GM23338 (cell line): Measurements from ENCODE around the gene KEAP1. TPM values are rescaled to one million over a fixed set of nuclear protein-coding genes. Genes with fewer than 3 reads are reported as not detected.
A peak's percentile ranks its signal among the peaks of the same experiment; 100 is the strongest.

Source experiments
- ATAC-seq: fragments of 200-7000 bp; cut with Tn5 transposase; 3 replicates; pipeline ENCODE4 v1.9.1; 2020
- DNase-seq: peaks from one replicate; pipeline ENCODE4 v3.0.0-alpha.2; 2015; ENCODE audit warnings: low spot score
- H2AFZ ChIP-seq: fragments of 200-600 bp; sonication (generic); 2 replicates; pipeline ENCODE4 v1.8.0; 2016; ENCODE audit warnings: antibody characterized with exemption, mild to moderate bottlenecking, moderate library complexity
- H3F3A ChIP-seq: fragments of 200-600 bp; sonication (generic); replicated peaks from 2 replicates; pipeline ENCODE4 v1.8.0; 2017; ENCODE audit warnings: antibody characterized with exemption, mixed run types, low read depth
- H3K27ac ChIP-seq: fragments of 200-600 bp; sonication (generic); 2 replicates; pipeline ENCODE4 v1.6.1; 2016; ENCODE audit warnings: low read depth
- H3K27me3 ChIP-seq: fragments of 200-600 bp; sonication (generic); 2 replicates; pipeline ENCODE4 v1.8.0; 2016; ENCODE audit warnings: mild to moderate bottlenecking, mixed run types, moderate library complexity; ENCODE audit not compliant: insufficient read depth
- H3K36me3 ChIP-seq: fragments of 200-600 bp; sonication (generic); 2 replicates; pipeline ENCODE4 v1.8.0; 2016; ENCODE audit warnings: mild to moderate bottlenecking; ENCODE audit not compliant: insufficient read depth
- H3K4me1 ChIP-seq: fragments of 200-600 bp; sonication (generic); 2 replicates; pipeline ENCODE4 v1.8.0; 2016; ENCODE audit warnings: mild to moderate bottlenecking, moderate library complexity; ENCODE audit not compliant: insufficient read depth
- H3K4me2 ChIP-seq: fragments of 200-600 bp; sonication (generic); 2 replicates; pipeline ENCODE4 v1.7.1; 2017; ENCODE audit warnings: mixed run types
- H3K4me3 ChIP-seq: fragments of 200-600 bp; sonication (generic); 2 replicates; pipeline ENCODE4 v1.6.1; 2016; ENCODE audit warnings: mixed run types
- H3K79me2 ChIP-seq: fragments of 200-600 bp; sonication (generic); replicated peaks from 2 replicates; pipeline ENCODE4 v1.8.0; 2017; ENCODE audit warnings: mild to moderate bottlenecking; ENCODE audit not compliant: insufficient read depth
- H3K9me2 ChIP-seq: fragments of 200-600 bp; sonication (generic); 2 replicates; pipeline ENCODE4 v1.8.0; 2017; ENCODE audit not compliant: insufficient read depth
- H4K20me1 ChIP-seq: fragments of 200-600 bp; sonication (generic); replicated peaks from 2 replicates; pipeline ENCODE4 v1.8.0; 2017; ENCODE audit warnings: mild to moderate bottlenecking; ENCODE audit not compliant: insufficient read depth
- H3K27ac Mint-ChIP-seq: 2 replicates; pipeline ENCODE4 v1.8.0; 2020; ENCODE audit warnings: inconsistent platforms, mild to moderate bottlenecking, moderate library complexity, mixed read lengths
- H3K27me3 Mint-ChIP-seq: 3 replicates; pipeline ENCODE4 v1.8.0; 2022; ENCODE audit warnings: low read depth, mild to moderate bottlenecking, moderate library complexity, mixed read lengths, inconsistent platforms; ENCODE audit not compliant: insufficient read depth, poor library complexity
- H3K36me3 Mint-ChIP-seq: 3 replicates; pipeline ENCODE4 v1.8.0; 2021; ENCODE audit warnings: low read depth, mild to moderate bottlenecking, inconsistent platforms, moderate library complexity, mixed read lengths
- H3K4me1 Mint-ChIP-seq: 3 replicates; pipeline ENCODE4 v1.8.0; 2020; ENCODE audit warnings: mild to moderate bottlenecking, inconsistent platforms, mixed read lengths
- H3K4me3 Mint-ChIP-seq: 3 replicates; pipeline ENCODE4 v1.8.0; 2021; ENCODE audit warnings: moderate library complexity, mild to moderate bottlenecking, inconsistent platforms, mixed read lengths
- H3K9me3 Mint-ChIP-seq: 3 replicates; pipeline ENCODE4 v1.8.0; 2020; ENCODE audit warnings: moderate library complexity, mild to moderate bottlenecking, inconsistent platforms, mixed read lengths
- CREB1 ChIP-seq: fragments of 250-450 bp; sonication (Bioruptor Pico); IDR thresholded peaks from 2 replicates; pipeline ENCODE4 v1.5.0; 2020; ENCODE audit warnings: low read depth, mild to moderate bottlenecking, moderate library complexity
- EZH2 ChIP-seq: fragments of 200-600 bp; sonication (generic); IDR thresholded peaks from one replicate; pipeline ENCODE4 v1.8.0; 2017; ENCODE audit warnings: antibody characterized with exemption, mild to moderate bottlenecking, low read depth; ENCODE audit not compliant: unreplicated experiment
- EZH2phosphoT487 ChIP-seq: fragments of 200-600 bp; sonication (generic); IDR thresholded peaks from one replicate; pipeline ENCODE4 v1.8.1; 2018; ENCODE audit warnings: antibody characterized with exemption; ENCODE audit not compliant: unreplicated experiment
- JUNB ChIP-seq: IDR thresholded peaks from one replicate; pipeline ENCODE4 v1.6.1; 2016; ENCODE audit warnings: antibody characterized with exemption; ENCODE audit not compliant: unreplicated experiment
- NANOG ChIP-seq: IDR thresholded peaks from 2 replicates; pipeline ENCODE4 v1.6.1; 2016; ENCODE audit warnings: antibody characterized with exemption, borderline replicate concordance
- POLR2AphosphoS5 ChIP-seq: IDR thresholded peaks from 2 replicates; pipeline ENCODE4 v1.6.1; 2016; ENCODE audit warnings: antibody characterized with exemption, low read depth
- STAT1 ChIP-seq: IDR thresholded peaks from one replicate; pipeline ENCODE4 v1.6.1; 2016; ENCODE audit warnings: antibody characterized with exemption; ENCODE audit not compliant: unreplicated experiment
- ZNF114 ChIP-seq: fragments of 250-450 bp; sonication (Bioruptor Pico); IDR thresholded peaks from 2 replicates; pipeline ENCODE4 v1.5.0; 2020; ENCODE audit warnings: mild to moderate bottlenecking, moderate library complexity
- ZNF331 ChIP-seq: fragments of 250-450 bp; sonication (Bioruptor Pico); IDR thresholded peaks from 2 replicates; pipeline ENCODE4 v1.5.0; 2020; ENCODE audit warnings: low read depth, mild to moderate bottlenecking, moderate library complexity
- polyA plus RNA-seq: library from polyadenylated mRNA; unstranded; fragments of >200 nt; fragmentation: Nextera tagmentation; extraction: Ambion mirVana; gene quantifications from 2 replicates; pipeline ENCODE4 v1.2.1, GENCODE V29; 2016
- total RNA-seq: library from RNA; depleted of rRNA; stranded (reverse); fragments of >200 nt; shearing (Covaris generic); gene quantifications from 2 replicates; pipeline ENCODE4 v1.2.3, GENCODE V29; 2014
- TF ChIP-seq, protein P1 (sequence below), 2 experiments: fragments of 200-600 bp in 1 of 2; sonication (generic) in 1 of 2; conservative IDR thresholded peaks; 2 replicates each; pipeline versions ENCODE4 v1.5.1 to v1.6.1; 2016 to 2017; ENCODE audit warnings: antibody characterized with exemption in 2 of 2, low read depth in 2 of 2, mild to moderate bottlenecking in 2 of 2, moderate library complexity in 1 of 2
- TF ChIP-seq, protein P2 (sequence below): IDR thresholded peaks from one replicate; pipeline ENCODE4 v1.6.1; 2018; ENCODE audit warnings: antibody characterized with exemption; ENCODE audit not compliant: unreplicated experiment

KEAP1 gene
- total and polyA plus RNA-seq, 2 experiments from 2014 or later: 57.8 to 77.5 TPM

DNA sequence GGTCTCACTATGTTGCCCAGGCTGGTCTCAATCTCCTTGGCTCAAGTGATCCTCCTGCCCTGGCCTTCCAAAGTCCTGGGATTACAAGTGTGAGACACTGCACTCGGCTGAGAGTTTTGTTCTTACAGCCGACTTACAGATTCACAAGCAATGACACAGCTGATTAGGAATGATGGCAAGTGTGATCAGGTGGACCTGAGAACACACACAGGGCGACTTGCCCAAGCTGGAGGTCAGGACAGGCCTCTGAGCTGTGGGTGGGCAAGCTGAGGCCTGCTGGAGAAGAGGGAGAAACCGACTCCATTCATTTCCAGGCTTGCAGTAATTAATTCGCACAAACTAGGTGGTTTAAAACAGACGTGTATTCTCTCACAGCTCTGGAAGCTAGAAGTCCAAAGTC, 32.5 kb upstream of the KEAP1 start:
- TF ChIP-seq EZH2phosphoT487 (no peak), STAT1 (no peak), NANOG (no peak)
- no peak overlapping the region for H3K27ac Mint-ChIP-seq
- no peaks in the 10 kb centered on the region for H4K20me1 ChIP-seq
- H3K4me3 Mint-ChIP-seq: no peak overlapping the region
- DNase-seq: no peak
- no peaks in the 10 kb centered on the region for H3K27me3 ChIP-seq
- H3K4me2 ChIP-seq: no peak overlapping the region
- no peaks in the 10 kb centered on the region for H3K36me3 Mint-ChIP-seq
- H3K9me3 Mint-ChIP-seq: no peaks in the 10 kb centered on the region
- no peaks in the 10 kb centered on the region for H3K4me1 Mint-ChIP-seq
- H2AFZ ChIP-seq: no peak overlapping the region
- H3K27me3 Mint-ChIP-seq: peaks cover 11% of the 10 kb centered on the region
- no peaks in the 10 kb centered on the region for H3K4me1 ChIP-seq
- H3K36me3 ChIP-seq: no peaks in the 10 kb centered on the region
- H3K79me2 ChIP-seq: no peaks in the 10 kb centered on the region
- no peak for ATAC-seq
- no peak overlapping the region for H3K4me3 ChIP-seq
- no peak overlapping the region for H3K27ac ChIP-seq
- H3F3A ChIP-seq: no peaks in the 10 kb centered on the region
- no peaks in the 10 kb centered on the region for H3K9me2 ChIP-seq

DNA sequence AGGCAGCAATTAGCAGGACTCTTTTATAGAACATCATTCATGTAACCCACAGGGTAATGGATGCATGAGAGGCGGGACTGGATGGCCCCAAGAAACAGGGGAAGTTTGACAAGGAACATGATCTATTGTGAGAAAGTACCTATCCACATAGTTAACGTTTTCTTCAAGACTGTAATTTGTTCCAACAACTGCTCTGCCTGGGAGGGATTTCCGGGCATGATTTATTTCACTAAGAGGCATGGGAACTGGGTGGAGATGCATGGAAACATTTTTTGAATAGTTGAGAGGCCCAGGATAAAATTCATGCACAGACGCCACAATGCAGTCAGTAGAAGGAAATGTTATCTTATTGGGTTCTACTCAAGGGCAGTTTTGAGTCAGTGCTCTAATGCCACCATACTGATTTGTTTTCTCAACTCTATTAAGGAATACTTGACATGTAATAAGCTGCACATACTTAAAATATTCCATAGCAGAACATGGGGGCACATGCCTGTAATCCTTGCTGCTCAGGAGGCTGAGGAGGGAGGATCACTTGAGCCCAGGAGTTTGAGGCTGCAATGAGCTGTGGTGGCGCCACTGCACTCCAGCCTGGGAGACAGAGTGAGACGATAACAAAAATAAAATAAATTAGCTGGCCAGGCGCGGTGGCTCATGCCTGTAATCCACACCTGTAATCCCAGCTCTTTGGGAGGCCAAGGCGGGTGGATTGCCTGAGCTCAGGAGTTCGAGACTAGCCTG, 30.7 kb upstream of the KEAP1 start:
- no peaks in the 10 kb centered on the region for H3K4me1 ChIP-seq
- Mint-ChIP-seq H3K36me3 (no peaks in the 10 kb centered on the region), H3K9me3 (no peaks in the 10 kb centered on the region), H3K27me3 (peaks cover 12% of the 10 kb centered on the region), H3K27ac (no peak overlapping the region), H3K4me3 (no peak overlapping the region), H3K4me1 (no peaks in the 10 kb centered on the region)
- no peak overlapping the region for H3K4me2 ChIP-seq
- no peaks in the 10 kb centered on the region for H3K9me2 ChIP-seq
- TF ChIP-seq CREB1 (CRISPR knock-in tag): no peak
- TF ChIP-seq, protein P1, sequence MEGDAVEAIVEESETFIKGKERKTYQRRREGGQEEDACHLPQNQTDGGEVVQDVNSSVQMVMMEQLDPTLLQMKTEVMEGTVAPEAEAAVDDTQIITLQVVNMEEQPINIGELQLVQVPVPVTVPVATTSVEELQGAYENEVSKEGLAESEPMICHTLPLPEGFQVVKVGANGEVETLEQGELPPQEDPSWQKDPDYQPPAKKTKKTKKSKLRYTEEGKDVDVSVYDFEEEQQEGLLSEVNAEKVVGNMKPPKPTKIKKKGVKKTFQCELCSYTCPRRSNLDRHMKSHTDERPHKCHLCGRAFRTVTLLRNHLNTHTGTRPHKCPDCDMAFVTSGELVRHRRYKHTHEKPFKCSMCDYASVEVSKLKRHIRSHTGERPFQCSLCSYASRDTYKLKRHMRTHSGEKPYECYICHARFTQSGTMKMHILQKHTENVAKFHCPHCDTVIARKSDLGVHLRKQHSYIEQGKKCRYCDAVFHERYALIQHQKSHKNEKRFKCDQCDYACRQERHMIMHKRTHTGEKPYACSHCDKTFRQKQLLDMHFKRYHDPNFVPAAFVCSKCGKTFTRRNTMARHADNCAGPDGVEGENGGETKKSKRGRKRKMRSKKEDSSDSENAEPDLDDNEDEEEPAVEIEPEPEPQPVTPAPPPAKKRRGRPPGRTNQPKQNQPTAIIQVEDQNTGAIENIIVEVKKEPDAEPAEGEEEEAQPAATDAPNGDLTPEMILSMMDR (conservative IDR thresholded peaks at IDR 0.05; ENCODE audit: low read depth in 2 of 2): 0 out of 4 replicates have a peak, but pooled peaks of 1 of the 2 experiments have one; percentile 9
- no peaks in the 10 kb centered on the region for H3K79me2 ChIP-seq
- DNase-seq: no peak
- H3K4me3 ChIP-seq: no peak overlapping the region
- no peaks in the 10 kb centered on the region for H4K20me1 ChIP-seq
- no peak overlapping the region for H3K27ac ChIP-seq
- no peak for ATAC-seq
- no peaks in the 10 kb centered on the region for H3K27me3 ChIP-seq
- no peaks in the 10 kb centered on the region for H3K36me3 ChIP-seq
- H2AFZ ChIP-seq: no peak overlapping the region
- no peaks in the 10 kb centered on the region for H3F3A ChIP-seq

DNA sequence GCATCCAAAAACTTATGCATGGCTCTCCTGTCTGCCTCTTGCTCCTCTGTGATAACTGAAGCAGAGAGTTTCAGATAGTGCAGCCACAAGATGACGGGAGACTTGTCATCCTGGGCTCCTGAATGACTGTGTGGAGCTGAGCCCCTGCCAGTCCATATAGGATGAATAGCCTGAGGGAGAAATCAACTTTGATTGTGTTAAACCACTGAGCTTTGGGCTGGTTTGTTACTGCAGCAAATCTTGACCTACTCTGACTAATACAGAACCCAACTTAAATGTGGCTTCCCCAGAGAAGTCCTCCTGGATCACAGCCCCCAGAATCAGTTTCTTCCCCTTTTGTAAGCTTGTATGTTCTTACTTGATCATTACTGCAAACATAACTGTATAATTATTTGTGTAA, 29.3 kb upstream of the KEAP1 start:
- no peaks in the 10 kb centered on the region for H3K27me3 ChIP-seq
- Mint-ChIP-seq H3K36me3 (no peaks in the 10 kb centered on the region), H3K27me3 (peaks cover 8% of the 10 kb centered on the region), H3K27ac (no peak overlapping the region), H3K9me3 (no peaks in the 10 kb centered on the region), H3K4me3 (no peak overlapping the region), H3K4me1 (no peaks in the 10 kb centered on the region)
- H3F3A ChIP-seq: no peaks in the 10 kb centered on the region
- no peak overlapping the region for H3K4me3 ChIP-seq
- no peaks in the 10 kb centered on the region for H4K20me1 ChIP-seq
- H3K9me2 ChIP-seq: no peaks in the 10 kb centered on the region
- H3K36me3 ChIP-seq: no peaks in the 10 kb centered on the region; the same call in 1 of the 2 replicates
- H3K4me1 ChIP-seq: no peaks in the 10 kb centered on the region
- no peak overlapping the region for H3K4me2 ChIP-seq
- no peak overlapping the region for H3K27ac ChIP-seq
- no peak overlapping the region for H2AFZ ChIP-seq
- no peaks in the 10 kb centered on the region for H3K79me2 ChIP-seq
- ATAC-seq: no peak
- DNase-seq: no peak
- TF ChIP-seq EZH2 (no peak), CREB1 (CRISPR knock-in tag) (no peak), POLR2AphosphoS5 (no peak), STAT1 (no peak), ZNF114 (CRISPR knock-in tag) (no peak), JUNB (no peak), ZNF331 (CRISPR knock-in tag) (no peak)
- TF ChIP-seq, protein P2, sequence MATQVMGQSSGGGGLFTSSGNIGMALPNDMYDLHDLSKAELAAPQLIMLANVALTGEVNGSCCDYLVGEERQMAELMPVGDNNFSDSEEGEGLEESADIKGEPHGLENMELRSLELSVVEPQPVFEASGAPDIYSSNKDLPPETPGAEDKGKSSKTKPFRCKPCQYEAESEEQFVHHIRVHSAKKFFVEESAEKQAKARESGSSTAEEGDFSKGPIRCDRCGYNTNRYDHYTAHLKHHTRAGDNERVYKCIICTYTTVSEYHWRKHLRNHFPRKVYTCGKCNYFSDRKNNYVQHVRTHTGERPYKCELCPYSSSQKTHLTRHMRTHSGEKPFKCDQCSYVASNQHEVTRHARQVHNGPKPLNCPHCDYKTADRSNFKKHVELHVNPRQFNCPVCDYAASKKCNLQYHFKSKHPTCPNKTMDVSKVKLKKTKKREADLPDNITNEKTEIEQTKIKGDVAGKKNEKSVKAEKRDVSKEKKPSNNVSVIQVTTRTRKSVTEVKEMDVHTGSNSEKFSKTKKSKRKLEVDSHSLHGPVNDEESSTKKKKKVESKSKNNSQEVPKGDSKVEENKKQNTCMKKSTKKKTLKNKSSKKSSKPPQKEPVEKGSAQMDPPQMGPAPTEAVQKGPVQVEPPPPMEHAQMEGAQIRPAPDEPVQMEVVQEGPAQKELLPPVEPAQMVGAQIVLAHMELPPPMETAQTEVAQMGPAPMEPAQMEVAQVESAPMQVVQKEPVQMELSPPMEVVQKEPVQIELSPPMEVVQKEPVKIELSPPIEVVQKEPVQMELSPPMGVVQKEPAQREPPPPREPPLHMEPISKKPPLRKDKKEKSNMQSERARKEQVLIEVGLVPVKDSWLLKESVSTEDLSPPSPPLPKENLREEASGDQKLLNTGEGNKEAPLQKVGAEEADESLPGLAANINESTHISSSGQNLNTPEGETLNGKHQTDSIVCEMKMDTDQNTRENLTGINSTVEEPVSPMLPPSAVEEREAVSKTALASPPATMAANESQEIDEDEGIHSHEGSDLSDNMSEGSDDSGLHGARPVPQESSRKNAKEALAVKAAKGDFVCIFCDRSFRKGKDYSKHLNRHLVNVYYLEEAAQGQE: no peak
